NCI-H748 (cell line): ENCODE measurements around the gene RAPSN.
A peak's percentile ranks its signal among the peaks of the same experiment; 100 is the strongest.

Experiments
- DNase-seq: peaks from one replicate; lab custom pipeline; 2025; ENCODE audit not compliant: unreplicated experiment; lab: John Stamatoyannopoulos, UW

The RAPSN gene

DNA sequence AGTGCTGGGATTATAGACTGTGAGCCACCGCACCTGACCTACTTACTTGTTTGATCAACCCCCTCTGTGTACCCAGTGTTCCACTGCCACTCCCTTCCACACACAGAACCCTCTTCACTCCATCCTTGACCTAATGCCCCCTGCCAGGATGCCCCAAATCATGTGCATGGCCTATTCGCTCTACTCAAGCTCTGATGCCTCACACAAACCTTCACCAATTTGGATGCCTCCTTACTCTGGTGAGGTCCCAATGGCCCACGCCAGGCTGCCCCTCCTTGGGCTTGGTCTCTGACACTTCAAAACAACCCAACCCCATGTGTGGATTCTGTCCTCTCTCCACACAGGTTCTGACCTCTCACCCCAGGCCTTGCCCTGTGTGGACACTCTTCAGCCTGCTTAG lies 13.2 kb downstream of the RAPSN start:
- no peak for DNase-seq

DNA sequence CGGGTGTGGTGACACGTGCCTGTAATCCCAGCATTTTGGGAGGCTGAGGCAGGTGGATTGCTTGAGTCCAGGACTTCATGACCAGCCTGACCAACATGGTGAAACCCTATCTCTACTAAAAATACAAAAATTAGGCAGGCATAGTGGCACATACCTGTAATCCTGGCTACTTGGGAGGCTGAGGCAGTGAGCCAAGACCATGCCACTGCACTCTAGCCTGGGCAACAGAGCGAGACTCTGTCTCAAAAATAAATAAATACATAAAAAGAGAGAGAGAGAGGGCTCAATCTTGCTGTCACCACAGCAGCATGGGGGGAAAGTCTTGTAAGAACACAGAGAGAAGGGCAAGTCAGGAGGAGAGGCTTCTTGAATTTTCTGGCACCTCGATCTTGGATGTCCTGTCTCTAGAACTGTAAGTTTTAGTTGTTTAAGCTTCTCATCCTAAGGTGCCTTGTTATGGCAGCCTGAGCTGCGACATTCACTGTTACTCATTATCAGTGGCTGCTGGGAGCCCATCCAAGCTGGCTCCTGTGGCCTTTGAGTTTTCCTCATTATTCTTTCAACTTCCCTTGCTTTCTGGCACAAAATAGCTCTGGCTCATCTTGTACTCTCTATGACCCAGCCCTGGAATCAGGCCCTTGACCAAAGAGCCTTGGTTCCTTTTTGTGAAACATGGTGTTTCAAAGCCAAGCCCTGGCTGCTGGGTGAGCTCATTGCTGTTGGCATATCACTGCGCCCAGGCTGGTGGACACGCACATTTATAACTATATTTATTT lies 14.7 kb downstream of the RAPSN start:
- no peak for DNase-seq

DNA sequence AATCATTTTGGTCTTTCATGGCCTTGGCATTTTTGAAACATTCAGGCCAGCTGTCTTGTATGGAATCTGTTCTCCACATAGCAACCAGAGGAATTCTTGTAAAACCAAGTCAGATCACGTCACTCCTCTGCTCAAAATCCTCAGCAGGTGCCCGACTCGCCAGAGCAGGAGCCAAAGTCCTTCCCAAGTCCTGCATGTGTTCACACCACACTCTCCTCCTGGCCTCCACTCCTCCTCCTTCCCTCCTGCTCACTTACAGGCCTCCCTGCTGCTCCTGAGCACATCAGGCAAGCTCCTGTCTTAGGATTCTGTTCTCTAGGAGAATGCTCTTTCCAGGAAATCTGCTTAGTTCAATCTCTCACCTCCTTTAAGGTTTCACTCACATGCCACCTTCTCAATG lies 15.8 kb downstream of the RAPSN start:
- DNase-seq = no peak

- DNase-seq = no peak
Measured at GRCh38 chr11:47431356-47432083, 17.4 kb downstream of the RAPSN start.

GRCh38 chr11:47430524-47430923 lies 18.4 kb downstream of the RAPSN start:
- no peak for DNase-seq

GRCh38 chr11:47426062-47426956 lies 22.6 kb downstream of the RAPSN start, which contains the start of gene PSMC3:
PSMC3 (minus strand) TSS chr11:47426439; CDS start chr11:47426279, 160 bp downstream.
- DNase-seq = peak; percentile 97

GRCh38 chr11:47425611-47426010 lies 23.3 kb downstream of the RAPSN start:
- no peak for DNase-seq

GRCh38 chr11:47418454-47419259 lies 30.3 kb downstream of the RAPSN start:
- DNase-seq = no peak

DNA sequence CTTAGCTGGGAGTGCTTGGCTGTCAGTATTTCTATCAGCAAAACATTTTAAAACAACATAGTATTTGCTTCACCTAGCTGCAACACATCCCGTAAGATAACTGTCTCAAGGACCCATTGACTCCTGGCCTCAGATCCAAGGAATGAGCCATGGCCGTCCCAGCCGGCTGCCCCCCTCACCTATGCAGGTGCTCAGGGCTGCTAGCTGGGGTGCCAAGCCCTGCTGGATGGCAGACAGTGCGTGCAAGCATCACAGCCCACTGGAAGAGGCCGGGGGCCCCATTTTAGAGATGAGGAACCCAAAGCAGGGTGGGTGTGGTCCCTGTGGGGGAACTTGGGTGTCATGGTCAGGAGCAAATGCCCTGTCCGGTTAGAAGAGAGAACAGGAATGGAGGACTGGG lies 31.2 kb downstream of the RAPSN start:
- no peak for DNase-seq

- no peak for DNase-seq
Measured at GRCh38 chr11:47415949-47416472, 32.9 kb downstream of the RAPSN start.

DNA sequence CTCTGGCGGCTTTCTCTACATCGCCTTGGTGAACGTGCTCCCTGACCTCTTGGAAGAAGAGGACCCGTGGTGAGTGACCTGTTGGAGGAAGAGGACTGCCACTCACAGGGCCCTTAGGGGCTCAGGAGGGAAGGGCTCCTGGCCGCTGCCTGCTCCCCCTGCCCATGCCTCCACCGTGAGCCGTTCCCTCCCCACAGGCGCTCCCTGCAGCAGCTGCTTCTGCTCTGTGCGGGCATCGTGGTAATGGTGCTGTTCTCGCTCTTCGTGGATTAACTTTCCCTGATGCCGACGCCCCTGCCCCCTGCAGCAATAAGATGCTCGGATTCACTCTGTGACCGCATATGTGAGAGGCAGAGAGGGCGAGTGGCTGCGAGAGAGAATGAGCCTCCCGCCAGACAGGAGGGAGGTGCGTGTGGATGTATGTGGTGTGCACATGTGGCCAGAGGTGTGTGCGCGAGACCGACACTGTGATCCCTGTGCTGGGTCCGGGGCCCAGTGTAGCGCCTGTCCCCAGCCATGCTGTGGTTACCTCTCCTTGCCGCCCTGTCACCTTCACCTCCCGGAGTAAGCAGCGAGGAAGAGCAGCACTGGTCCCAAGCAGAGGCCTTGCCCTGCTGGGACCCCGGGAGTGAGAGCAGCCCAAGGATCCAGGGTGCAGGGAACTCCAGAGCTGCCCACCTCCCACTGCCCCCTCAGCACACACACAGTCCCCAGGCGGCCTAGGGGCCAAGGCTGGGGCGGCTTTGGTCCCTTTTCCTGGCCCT lies 33.7 kb downstream of the RAPSN start:
- no peak for DNase-seq

DNA sequence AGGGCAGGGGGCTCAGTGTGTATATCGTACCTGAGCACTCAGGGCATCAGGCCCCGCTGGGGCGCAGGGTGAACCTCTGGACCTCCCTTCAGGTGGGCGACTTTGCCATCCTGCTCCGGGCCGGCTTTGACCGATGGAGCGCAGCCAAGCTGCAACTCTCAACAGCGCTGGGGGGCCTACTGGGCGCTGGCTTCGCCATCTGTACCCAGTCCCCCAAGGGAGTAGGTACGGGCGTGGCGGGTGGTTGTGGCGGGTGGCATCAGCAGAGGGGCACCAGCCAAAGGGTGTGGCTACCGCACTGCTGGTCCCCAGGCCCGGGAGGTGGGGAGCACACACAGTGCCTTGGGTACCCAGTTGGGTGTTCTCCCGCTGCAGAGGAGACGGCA lies 34.3 kb downstream of the RAPSN start:
- DNase-seq = no peak

DNA sequence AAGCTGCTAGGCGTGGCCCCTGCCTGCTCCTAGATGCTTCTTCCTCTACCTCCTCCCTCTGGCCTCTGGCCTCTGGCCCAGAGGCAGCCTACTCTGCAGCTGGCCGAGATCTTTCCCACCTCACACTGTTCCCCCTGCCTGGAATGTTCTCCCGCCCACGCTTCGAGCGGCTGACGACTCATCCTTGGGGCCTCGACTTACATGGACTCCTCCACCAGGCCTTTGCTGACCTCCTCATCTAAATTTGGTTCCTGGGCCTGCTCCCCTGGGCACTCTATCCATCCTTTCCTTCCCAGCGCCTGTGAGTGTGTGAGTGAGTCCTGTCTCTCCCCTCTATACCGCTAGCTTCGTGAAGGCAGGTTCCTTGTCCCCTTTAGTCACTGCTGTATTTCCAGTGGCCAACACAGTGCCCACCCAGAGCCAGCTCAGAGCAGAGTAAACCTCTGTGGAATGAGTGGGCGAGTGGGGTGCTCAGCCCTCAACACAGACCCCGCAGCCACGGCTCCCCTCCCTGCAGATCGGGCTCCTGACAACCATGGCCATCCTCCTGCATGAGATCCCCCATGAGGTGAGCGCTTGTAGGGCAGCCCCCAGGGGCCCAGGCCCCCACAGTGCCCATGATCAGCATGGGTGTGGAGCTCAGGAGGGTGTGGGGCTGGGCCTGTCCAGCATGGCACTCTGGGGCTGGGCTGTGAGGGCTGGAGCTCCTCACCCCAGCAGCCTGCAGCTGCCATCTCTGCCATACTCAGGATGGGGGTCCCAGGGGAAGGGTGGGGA lies 34.8 kb downstream of the RAPSN start:
- no peak for DNase-seq

DNA sequence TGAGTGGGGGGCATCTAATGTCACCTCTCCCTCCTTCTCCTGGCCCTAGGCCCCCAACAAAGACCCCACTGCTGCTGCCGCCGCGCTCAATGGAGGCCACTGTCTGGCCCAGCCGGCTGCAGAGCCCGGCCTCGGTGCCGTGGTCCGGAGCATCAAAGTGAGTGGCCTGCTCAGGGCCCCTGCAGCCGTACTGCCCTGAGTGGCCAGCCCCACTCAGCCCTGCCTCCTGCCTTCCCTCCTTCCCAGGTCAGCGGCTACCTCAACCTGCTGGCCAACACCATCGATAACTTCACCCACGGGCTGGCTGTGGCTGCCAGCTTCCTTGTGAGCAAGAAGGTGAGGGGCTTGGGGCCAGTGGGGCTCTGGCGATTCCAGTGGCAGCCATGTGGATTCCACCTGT lies 35.6 kb downstream of the RAPSN start:
- no peak for DNase-seq

GRCh38 chr11:47411884-47412746 lies 36.8 kb downstream of the RAPSN start:
- DNase-seq = peak; percentile 38

DNA sequence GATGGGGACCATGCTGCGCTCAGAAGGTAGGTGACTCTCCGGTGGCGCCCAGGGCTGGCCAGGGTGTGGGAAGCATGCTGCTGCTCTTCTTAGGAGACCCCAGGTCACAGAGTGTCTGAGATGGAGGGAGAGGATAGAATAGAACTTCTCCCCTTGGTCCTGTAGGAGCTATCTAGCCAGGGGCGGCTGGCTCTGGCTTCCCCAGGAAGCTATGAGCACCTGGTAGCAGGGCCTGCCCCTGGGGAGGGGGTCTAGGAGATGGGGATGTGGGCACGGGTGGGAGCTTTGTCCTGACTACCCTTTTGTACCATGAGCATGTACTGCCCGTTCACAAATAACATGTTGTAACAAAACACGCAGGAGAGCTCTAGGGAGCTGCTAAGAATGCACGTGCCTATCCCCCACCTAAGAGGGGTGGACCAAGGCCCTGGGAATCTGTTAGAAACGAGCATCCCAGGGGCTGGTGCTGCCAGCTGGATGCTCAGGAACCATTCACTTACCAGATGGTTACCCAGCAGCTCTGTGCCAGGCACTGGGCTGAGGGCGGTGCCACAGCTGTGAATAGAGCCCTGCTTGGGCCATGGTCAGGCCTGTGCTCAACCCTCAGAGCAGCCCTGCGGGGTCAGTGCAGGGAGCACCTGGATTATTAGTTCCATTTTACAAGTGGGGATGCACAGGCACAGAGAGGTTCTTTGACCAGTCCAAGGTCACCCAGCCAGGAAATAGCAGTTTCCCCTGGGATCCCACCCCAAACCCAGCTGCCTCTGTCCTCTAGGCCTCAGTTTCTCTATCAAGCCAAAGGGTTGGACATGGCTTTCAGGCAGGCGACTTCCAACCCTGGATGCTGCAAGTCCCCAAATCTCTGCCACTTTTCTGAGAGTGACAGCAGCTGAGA lies 38.3 kb downstream of the RAPSN start:
- no peak for DNase-seq
